AG09319 (cell line): ENCODE measurements around the gene PSD4.

Experiments used
- DNase-seq: peaks from one replicate; pipeline ENCODE4 v3.0.0-alpha.2; 2010; ENCODE audit warnings: low read depth; ENCODE audit errors: extremely low read depth
- CTCF ChIP-seq: IDR thresholded peaks from 2 replicates; pipeline ENCODE4 v1.5.1; 2011; ENCODE audit warnings: low read depth, mild to moderate bottlenecking, inconsistent platforms, low read length, moderate library complexity

The PSD4 gene

GRCh38 chr2:113224647-113225236, 51.0 kb downstream of the PSD4 start:
- no peak for TF ChIP-seq CTCF
- DNase-seq = no peak

GRCh38 chr2:113225263-113226259, 51.8 kb downstream of the PSD4 start:
- TF ChIP-seq CTCF = no peak
- DNase-seq = no peak

GRCh38 chr2:113226462-113226861, 52.7 kb downstream of the PSD4 start:
- no peak for DNase-seq
- TF ChIP-seq CTCF = no peak

GRCh38 chr2:113227290-113227689, 53.5 kb downstream of the PSD4 start:
- no peak for DNase-seq
- TF ChIP-seq CTCF = no peak; the same call in 1 of the 2 replicates

- no peak for DNase-seq
- TF ChIP-seq CTCF = no peak
These were observed 53.9 kb downstream of the PSD4 start for GRCh38 chr2:113227698-113228097.

DNA sequence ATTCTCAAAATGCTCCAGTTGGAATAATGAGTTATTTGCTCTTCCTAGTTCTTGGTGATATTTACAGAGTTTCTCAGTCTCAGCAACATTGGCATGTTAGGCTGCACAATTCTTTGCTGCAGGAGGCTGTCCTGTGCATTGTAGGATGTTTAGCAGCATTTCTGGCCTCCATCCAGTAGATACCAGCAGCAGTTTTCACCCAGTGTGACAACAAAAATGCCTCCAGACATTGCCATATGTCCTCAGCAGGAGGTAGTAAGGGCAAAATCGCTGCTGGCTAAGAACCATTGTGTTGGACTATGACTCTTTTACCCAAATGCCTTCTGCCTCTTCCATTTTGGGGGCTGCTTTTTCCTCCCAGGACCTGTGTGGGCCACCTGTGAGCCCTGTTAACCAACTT, 54.6 kb downstream of the PSD4 start:
- DNase-seq = no peak
- TF ChIP-seq CTCF = no peak
